AG04450 (cell line): ENCODE measurements around the gene CLEC4A. TPM values are rescaled to one million over a fixed set of nuclear protein-coding genes. Genes with fewer than 3 reads are reported as not detected.
"Not testable (repeated sequence)": the region's sequence is repeated elsewhere in the genome, so short reads cannot be mapped to it uniquely, and the experiment has no call there.

Experiments
- CTCF ChIA-PET: fragments of 300-600, 350-600 bp; formaldehyde crosslinking; extraction: SDS; loops from one replicate; lab custom pipeline; 2022; ENCODE audit warnings: antibody characterized with exemption, inconsistent platforms; lab: Charles Lee
- POLR2A ChIA-PET: fragments of 350-600 bp; formaldehyde crosslinking; extraction: SDS; loops from one replicate; lab custom pipeline; 2021; ENCODE audit warnings: antibody characterized with exemption, inconsistent platforms; lab: Yijun Ruan, JAX
- DNase-seq: peaks from one replicate; pipeline ENCODE4 v3.0.0-alpha.2; 2011; ENCODE audit warnings: low read depth, low spot score
- H3K27ac ChIP-seq: one replicate; pipeline ENCODE4 v1.5.1; 2012; ENCODE audit warnings: low read depth, low read length, control low read depth
- H3K27me3 ChIP-seq: one replicate; pipeline ENCODE4 v1.6.0; 2012; ENCODE audit warnings: low read length; ENCODE audit not compliant: control insufficient read depth, insufficient read depth
- H3K4me3 ChIP-seq: 2 replicates; pipeline ENCODE4 v1.5.1; 2011; ENCODE audit warnings: mild to moderate bottlenecking, low read depth, low read length, control low read depth
- H3K9me3 ChIP-seq: 2 replicates; pipeline ENCODE4 v1.5.1; 2012; ENCODE audit warnings: low read length; ENCODE audit not compliant: control insufficient read depth, insufficient read depth
- polyA plus RNA-seq: library from polyadenylated mRNA; depleted of rRNA; stranded (reverse); fragments of >200 nt; gene quantifications from 2 replicates; pipeline ENCODE4 v1.2.3, GENCODE V29; 2011
- TF ChIP-seq, protein P1 (sequence below): IDR thresholded peaks from 2 replicates; pipeline ENCODE4 v1.5.1; 2011; ENCODE audit warnings: low read depth, low read length, control low read depth, inconsistent platforms

Gene CLEC4A
- polyA plus RNA-seq, 1 experiment, result 0.24 TPM

- Histone ChIP-seq H3K27ac (no peak overlapping the region), H3K27me3 (no peaks in the 10 kb centered on the region), H3K4me3 (no peak overlapping the region), H3K9me3 (no peaks in the 10 kb centered on the region)
- TF ChIP-seq, protein P1, sequence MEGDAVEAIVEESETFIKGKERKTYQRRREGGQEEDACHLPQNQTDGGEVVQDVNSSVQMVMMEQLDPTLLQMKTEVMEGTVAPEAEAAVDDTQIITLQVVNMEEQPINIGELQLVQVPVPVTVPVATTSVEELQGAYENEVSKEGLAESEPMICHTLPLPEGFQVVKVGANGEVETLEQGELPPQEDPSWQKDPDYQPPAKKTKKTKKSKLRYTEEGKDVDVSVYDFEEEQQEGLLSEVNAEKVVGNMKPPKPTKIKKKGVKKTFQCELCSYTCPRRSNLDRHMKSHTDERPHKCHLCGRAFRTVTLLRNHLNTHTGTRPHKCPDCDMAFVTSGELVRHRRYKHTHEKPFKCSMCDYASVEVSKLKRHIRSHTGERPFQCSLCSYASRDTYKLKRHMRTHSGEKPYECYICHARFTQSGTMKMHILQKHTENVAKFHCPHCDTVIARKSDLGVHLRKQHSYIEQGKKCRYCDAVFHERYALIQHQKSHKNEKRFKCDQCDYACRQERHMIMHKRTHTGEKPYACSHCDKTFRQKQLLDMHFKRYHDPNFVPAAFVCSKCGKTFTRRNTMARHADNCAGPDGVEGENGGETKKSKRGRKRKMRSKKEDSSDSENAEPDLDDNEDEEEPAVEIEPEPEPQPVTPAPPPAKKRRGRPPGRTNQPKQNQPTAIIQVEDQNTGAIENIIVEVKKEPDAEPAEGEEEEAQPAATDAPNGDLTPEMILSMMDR, result no peak
- no peak for DNase-seq
- ChIA-PET CTCF (interaction anchor here (0.5 to 2.1 kb wide), 4 partner anchors 9 to 143 kb away, joined by 3 to 10 read pairs (median 6); no protein-coding TSS in a partner anchor), POLR2A (no interaction called here)
Measured at GRCh38 chr12:8087666-8088065, 35.8 kb upstream of the CLEC4A start.

DNA sequence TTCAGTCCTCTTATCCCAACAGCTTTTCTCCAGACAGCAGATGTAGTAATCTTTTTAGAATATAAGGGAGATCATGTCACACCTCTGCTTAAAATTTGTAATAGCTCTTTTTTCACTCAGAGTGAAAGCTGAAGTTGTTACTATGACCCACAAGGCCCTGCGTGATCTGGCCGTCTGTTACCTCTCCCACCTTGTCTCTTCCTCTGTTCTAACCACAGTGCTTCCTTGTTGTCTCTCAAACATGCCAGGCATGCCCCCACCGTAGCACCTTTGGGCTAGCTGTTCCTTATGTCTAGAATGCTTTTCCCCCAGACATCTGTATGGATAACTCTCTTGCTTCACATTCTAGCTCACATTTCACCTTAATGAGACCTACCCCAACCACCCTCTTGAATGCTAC, 34.8 kb upstream of the CLEC4A start:
- CTCF ChIA-PET, result interaction anchor here (1.8 to 2.1 kb wide), 2 partner anchors 10 to 21 kb away, joined by 8 to 10 read pairs; no protein-coding TSS in a partner anchor
- no peak overlapping the region for H3K27ac ChIP-seq

GRCh38 chr12:8089277-8089676, 34.1 kb upstream of the CLEC4A start:
- H3K27ac ChIP-seq, POLR2A ChIA-PET, DNase-seq, H3K4me3 ChIP-seq, CTCF ChIA-PET, H3K27me3 ChIP-seq, H3K9me3 ChIP-seq: not testable (repeated sequence)

More for the DNA sequence above, 34.8 kb upstream of the CLEC4A start:
- no peak overlapping the region for H3K4me3 ChIP-seq
- POLR2A ChIA-PET, result no interaction called here
- TF ChIP-seq, protein P1, result no peak
- H3K9me3 ChIP-seq, result no peaks in the 10 kb centered on the region
- H3K27me3 ChIP-seq, result no peaks in the 10 kb centered on the region
- no peak for DNase-seq

GRCh38 chr12:8089716-8090115, 33.7 kb upstream of the CLEC4A start:
- Histone ChIP-seq H3K4me3 (no peak overlapping the region), H3K27me3 (no peaks in the 10 kb centered on the region), H3K27ac (no peak overlapping the region), H3K9me3 (no peaks in the 10 kb centered on the region)
- CTCF ChIA-PET, result no interaction called here
- DNase-seq, result no peak
- POLR2A ChIA-PET, result no interaction called here
- TF ChIP-seq, protein P1, result no peak

GRCh38 chr12:8093291-8093690, 30.1 kb upstream of the CLEC4A start:
- H3K9me3 ChIP-seq, result no peaks in the 10 kb centered on the region
- H3K27ac ChIP-seq, result no peak overlapping the region
- no peak overlapping the region for H3K4me3 ChIP-seq
- H3K27me3 ChIP-seq, result no peaks in the 10 kb centered on the region
- TF ChIP-seq, protein P1, result no peak
- CTCF ChIA-PET, result interaction anchor here (0.6 to 1.0 kb wide), 3 partner anchors 15 to 232 kb away, joined by 3 read pairs; no protein-coding TSS in a partner anchor
- POLR2A ChIA-PET, result no interaction called here
- DNase-seq, result no peak
